IMR-90 (cell line): ENCODE measurements around the gene APOF. TPM values are rescaled to one million over a fixed set of nuclear protein-coding genes. Genes with fewer than 3 reads are reported as not detected.

Source experiments
- ATAC-seq: fragments of 200-7000 bp; cut with Tn5 transposase; 2 replicates; pipeline ENCODE4 v1.9.1; 2020; ENCODE audit warnings: low read depth, mild to moderate bottlenecking, moderate library complexity
- BruUV-seq: library from RNA; stranded (reverse); fragments of 400-500 nt; replicated peaks from 2 replicates; lab custom pipeline; 2021; lab: Mats Ljungman, UMichigan
- CTCF ChIA-PET: fragments of 300-600 bp; formaldehyde crosslinking; extraction: SDS; loops from one replicate; lab custom pipeline; 2021; ENCODE audit warnings: antibody characterized with exemption; lab: Yijun Ruan, JAX
- POLR2A ChIA-PET: fragments of 300-600 bp; sonication (Branson Sonifier 250); formaldehyde crosslinking; loops from one replicate; lab custom pipeline; 2022; ENCODE audit warnings: antibody characterized with exemption; ENCODE audit not compliant: unreplicated experiment; lab: Charles Lee
- DNase-seq: peaks from one replicate; pipeline ENCODE4 v3.0.0; 2013
- H2AFZ ChIP-seq: replicated peaks from 2 replicates; pipeline ENCODE3; 2013; ENCODE audit warnings: low read length, mild to moderate bottlenecking; ENCODE audit not compliant: poor library complexity
- H2AK5ac ChIP-seq: 2 replicates; pipeline ENCODE4 v1.6.1; 2013; ENCODE audit warnings: low read depth, low read length, inconsistent platforms
- H2AK9ac ChIP-seq: replicated peaks from 2 replicates; pipeline ENCODE3; 2013; ENCODE audit warnings: mild to moderate bottlenecking, low read depth, low read length, moderate library complexity; ENCODE audit not compliant: poor library complexity
- H2BK120ac ChIP-seq: 2 replicates; pipeline ENCODE4 v1.6.1; 2013; ENCODE audit warnings: low read depth, low read length, inconsistent platforms
- H2BK15ac ChIP-seq: 3 replicates; pipeline ENCODE4 v1.6.1; 2013; ENCODE audit warnings: low read depth, low read length, inconsistent platforms
- H2BK20ac ChIP-seq: 2 replicates; pipeline ENCODE4 v1.6.1; 2013; ENCODE audit warnings: low read depth, mild to moderate bottlenecking, inconsistent platforms, low read length, moderate library complexity
- H2BK5ac ChIP-seq: 2 replicates; pipeline ENCODE4 v1.6.1; 2013; ENCODE audit warnings: mild to moderate bottlenecking, low read depth, low read length, inconsistent platforms; ENCODE audit not compliant: poor library complexity, severe bottlenecking
- H3K14ac ChIP-seq: replicated peaks from 2 replicates; pipeline ENCODE4 v1.6.1; 2013; ENCODE audit warnings: low read depth, low read length, inconsistent platforms
- H3K18ac ChIP-seq: 2 replicates; pipeline ENCODE4 v1.6.1; 2013; ENCODE audit warnings: low read depth, low read length, control low read depth
- H3K23ac ChIP-seq: 2 replicates; pipeline ENCODE4 v1.6.1; 2013; ENCODE audit warnings: low read depth, low read length, inconsistent platforms
- H3K27ac ChIP-seq: 2 replicates; pipeline ENCODE4 v1.5.1; 2013; ENCODE audit warnings: mild to moderate bottlenecking, control low read depth, low read length; ENCODE audit not compliant: insufficient read depth
- H3K27me3 ChIP-seq: 2 replicates; pipeline ENCODE4 v1.6.1; 2013; ENCODE audit warnings: low read length; ENCODE audit not compliant: control insufficient read depth, insufficient read depth
- H3K36me3 ChIP-seq: 2 replicates; pipeline ENCODE4 v1.6.1; 2013; ENCODE audit warnings: low read length, mixed read lengths; ENCODE audit not compliant: control insufficient read depth, insufficient read depth
- H3K4ac ChIP-seq: 2 replicates; pipeline ENCODE4 v1.6.1; 2013; ENCODE audit warnings: low read depth, low read length, inconsistent platforms
- H3K4me1 ChIP-seq: 2 replicates; pipeline ENCODE4 v1.6.1; 2013; ENCODE audit warnings: low read length, mixed read lengths; ENCODE audit not compliant: control insufficient read depth, insufficient read depth
- H3K4me2 ChIP-seq: 2 replicates; pipeline ENCODE4 v1.6.1; 2013; ENCODE audit warnings: low read depth, mild to moderate bottlenecking, control low read depth, low read length, moderate library complexity
- H3K4me3 ChIP-seq: 2 replicates; pipeline ENCODE4 v1.5.1; 2013; ENCODE audit warnings: low read depth, mild to moderate bottlenecking, control low read depth, low read length, moderate library complexity; ENCODE audit not compliant: insufficient read depth
- H3K56ac ChIP-seq: 2 replicates; pipeline ENCODE4 v1.6.1; 2013; ENCODE audit warnings: low read length, inconsistent platforms; ENCODE audit not compliant: insufficient read depth; ENCODE audit errors: extremely low read depth
- H3K79me1 ChIP-seq, 2 experiments: 2 replicates each; pipeline ENCODE4 v1.6.1; 2013; ENCODE audit warnings: low read length in 2 of 2, inconsistent platforms in 1 of 2, low read depth in 1 of 2
- H3K9ac ChIP-seq: 2 replicates; pipeline ENCODE4 v1.6.1; 2013; ENCODE audit warnings: low read depth, low read length, control low read depth
- H3K9me1 ChIP-seq: 2 replicates; pipeline ENCODE4 v1.6.1; 2013; ENCODE audit warnings: low read length, inconsistent platforms; ENCODE audit not compliant: insufficient read depth
- H3K9me3 ChIP-seq: 2 replicates; pipeline ENCODE4 v1.6.1; 2013; ENCODE audit warnings: low read length; ENCODE audit not compliant: control insufficient read depth, insufficient read depth
- H4K20me1 ChIP-seq: 2 replicates; pipeline ENCODE4 v1.6.1; 2013; ENCODE audit warnings: low read length, inconsistent platforms; ENCODE audit not compliant: insufficient read depth
- H4K5ac ChIP-seq: 2 replicates; pipeline ENCODE4 v1.6.1; 2013; ENCODE audit warnings: mild to moderate bottlenecking, low read depth, low read length, control low read depth
- H4K8ac ChIP-seq, 2 experiments: 2 replicates each; pipeline ENCODE4 v1.6.1; 2013; ENCODE audit warnings: low read depth in 2 of 2, low read length in 2 of 2, control low read depth in 1 of 2, inconsistent platforms in 1 of 2
- H4K91ac ChIP-seq: 2 replicates; pipeline ENCODE4 v1.6.1; 2013; ENCODE audit warnings: low read depth, low read length, inconsistent platforms; ENCODE audit not compliant: insufficient read depth
- BHLHE40 ChIP-seq: fragments of 150-350 bp; IDR thresholded peaks from 2 replicates; pipeline ENCODE4 v1.6.1; 2016; ENCODE audit warnings: mild to moderate bottlenecking, low read depth, low read length
- CEBPB ChIP-seq: IDR thresholded peaks from 2 replicates; pipeline ENCODE4 v1.6.1; 2012; ENCODE audit warnings: low read depth, low read length, improper control_type of control experiment
- CHD1 ChIP-seq: IDR thresholded peaks from 2 replicates; pipeline ENCODE4 v1.6.1; 2012; ENCODE audit warnings: low read depth, low read length, improper control_type of control experiment
- FOS ChIP-seq: fragments of 150-350 bp; IDR thresholded peaks from 2 replicates; pipeline ENCODE4 v1.6.1; 2016; ENCODE audit warnings: low read depth, low read length
- MAFK ChIP-seq: IDR thresholded peaks from 2 replicates; pipeline ENCODE4 v1.6.1; 2012; ENCODE audit warnings: low read depth, low read length, improper control_type of control experiment
- MAZ ChIP-seq: IDR thresholded peaks from 2 replicates; pipeline ENCODE4 v1.6.1; 2012; ENCODE audit warnings: low read depth, mild to moderate bottlenecking, low read length, improper control_type of control experiment, moderate library complexity, borderline replicate concordance
- MXI1 ChIP-seq: IDR thresholded peaks from 2 replicates; pipeline ENCODE4 v1.6.1; 2012; ENCODE audit warnings: low read depth, mild to moderate bottlenecking, low read length, moderate library complexity, borderline replicate concordance
- NFE2L2 ChIP-seq: fragments of 150-350 bp; IDR thresholded peaks from 2 replicates; pipeline ENCODE4 v1.6.1; 2016; ENCODE audit warnings: low read depth, mild to moderate bottlenecking, low read length
- POLR2A ChIP-seq: IDR thresholded peaks from 2 replicates; pipeline ENCODE4 v1.6.1; 2012; ENCODE audit warnings: mild to moderate bottlenecking, low read depth, low read length
- RAD21 ChIP-seq: IDR thresholded peaks from 2 replicates; pipeline ENCODE4 v1.6.1; 2012; ENCODE audit warnings: low read length, improper control_type of control experiment
- RCOR1 ChIP-seq: IDR thresholded peaks from 2 replicates; pipeline ENCODE4 v1.6.1; 2012; ENCODE audit warnings: mild to moderate bottlenecking, low read length, improper control_type of control experiment; ENCODE audit not compliant: insufficient replicate concordance
- RFX5 ChIP-seq: IDR thresholded peaks from 2 replicates; pipeline ENCODE4 v1.8.0; 2012; ENCODE audit warnings: low read depth, mild to moderate bottlenecking, low read length, moderate library complexity
- SMC3 ChIP-seq: fragments of 150-350 bp; IDR thresholded peaks from 2 replicates; pipeline ENCODE4 v1.6.1; 2016; ENCODE audit warnings: low read depth, mild to moderate bottlenecking, antibody characterized with exemption, low read length, moderate library complexity
- USF2 ChIP-seq: fragments of 150-350 bp; IDR thresholded peaks from 2 replicates; pipeline ENCODE4 v1.6.1; 2017; ENCODE audit warnings: mild to moderate bottlenecking, antibody characterized with exemption, low read length, low read depth
- WGBS, 2 experiments: methylation state at CpG; one replicate each; pipeline versions ENCODE4 v1.1.5 to v1.1.7; 2013; ENCODE audit warnings: missing lambda C conversion rate in 2 of 2; ENCODE audit not compliant: insufficient read length in 1 of 2; ENCODE audit errors: extremely low coverage in 2 of 2; 5-methylcytosine and 5-hydroxymethylcytosine counted together
- dilution Hi-C: fragments of 300-500 bp; cut with HindIII; formaldehyde crosslinking; loops from one replicate; pipeline ENCODE4 v1.14.3; 2018; ENCODE audit warnings: low sequenced_read_pairs; ENCODE audit not compliant: unreplicated experiment
- in situ Hi-C: fragments of 300-500 bp; cut with MboI; formaldehyde crosslinking; loops from 3 replicates; pipeline ENCODE4 v1.14.3; 2019; ENCODE audit warnings: low sequenced_read_pairs, inconsistent platforms, mixed read lengths
- intact Hi-C: fragments of 100-400 bp; cut with micrococcal nuclease; formaldehyde crosslinking; loops from 2 replicates; pipeline ENCODE4 v1.10.0; 2022
- polyA plus RNA-seq, 3 experiments: library from polyadenylated mRNA; depleted of rRNA; stranded (reverse); fragments of >200 nt; gene quantifications; 2 replicates each; pipeline ENCODE4 v1.2.3, GENCODE V29; 2012; ENCODE audit warnings: low replicate concordance in 1 of 3
- total RNA-seq: library from RNA; depleted of rRNA; stranded (reverse); fragments of >200 nt; gene quantifications from 2 replicates; pipeline ENCODE4 v1.2.3, GENCODE V29; 2012
- TF ChIP-seq, protein P1 (sequence below): conservative IDR thresholded peaks from 2 replicates; pipeline ENCODE4 v1.5.1; 2012; ENCODE audit warnings: mild to moderate bottlenecking, low read depth, low read length, improper control_type of control experiment
- TF ChIP-seq, protein P2 (sequence below): fragments of 150-350 bp; IDR thresholded peaks from 2 replicates; pipeline ENCODE4 v1.6.1; 2016; ENCODE audit warnings: low read depth, mild to moderate bottlenecking, low read length, moderate library complexity, borderline replicate concordance

Gene APOF
- total and polyA plus RNA-seq, 2 of the 4 experiments (the other 2 are of a cell fraction): not detected

GRCh38 chr12:56382611-56383010, 20.0 kb upstream of the APOF start:
- Histone ChIP-seq H3K23ac (no peak overlapping the region), H3K18ac (no peak overlapping the region), H3K4me1 (peaks cover 9% of the 10 kb centered on the region), H4K5ac (no peak overlapping the region), H4K20me1 (no peaks in the 10 kb centered on the region), H2AFZ (no peak overlapping the region), H2AK9ac (no peak overlapping the region), H3K9me3 (no peaks in the 10 kb centered on the region), H2BK120ac (no peak overlapping the region), H3K56ac (no peak overlapping the region), H4K91ac (no peak overlapping the region), H3K79me1 (no peaks in the 10 kb centered on the region), H2BK5ac (no peak overlapping the region), H3K9me1 (no peaks in the 10 kb centered on the region), H3K4ac (no peak overlapping the region), H3K36me3 (no peaks in the 10 kb centered on the region), H2BK15ac (no peak overlapping the region), H3K14ac (no peak overlapping the region), H3K27me3 (peaks cover 9% of the 10 kb centered on the region), H4K8ac (no peak overlapping the region), H3K4me3 (no peak overlapping the region), H3K4me2 (no peak overlapping the region), H3K27ac (no peak overlapping the region), H2AK5ac (no peak overlapping the region), H3K9ac (no peak overlapping the region), H2BK20ac (no peak overlapping the region)
- no peak for TF ChIP-seq RCOR1
- TF ChIP-seq CHD1: no peak
- no peak for TF ChIP-seq RFX5
- no peak for TF ChIP-seq RAD21
- TF ChIP-seq BHLHE40: no peak
- TF ChIP-seq MAFK: no peak
- TF ChIP-seq USF2: no peak
- TF ChIP-seq NFE2L2: no peak
- TF ChIP-seq, protein P1, sequence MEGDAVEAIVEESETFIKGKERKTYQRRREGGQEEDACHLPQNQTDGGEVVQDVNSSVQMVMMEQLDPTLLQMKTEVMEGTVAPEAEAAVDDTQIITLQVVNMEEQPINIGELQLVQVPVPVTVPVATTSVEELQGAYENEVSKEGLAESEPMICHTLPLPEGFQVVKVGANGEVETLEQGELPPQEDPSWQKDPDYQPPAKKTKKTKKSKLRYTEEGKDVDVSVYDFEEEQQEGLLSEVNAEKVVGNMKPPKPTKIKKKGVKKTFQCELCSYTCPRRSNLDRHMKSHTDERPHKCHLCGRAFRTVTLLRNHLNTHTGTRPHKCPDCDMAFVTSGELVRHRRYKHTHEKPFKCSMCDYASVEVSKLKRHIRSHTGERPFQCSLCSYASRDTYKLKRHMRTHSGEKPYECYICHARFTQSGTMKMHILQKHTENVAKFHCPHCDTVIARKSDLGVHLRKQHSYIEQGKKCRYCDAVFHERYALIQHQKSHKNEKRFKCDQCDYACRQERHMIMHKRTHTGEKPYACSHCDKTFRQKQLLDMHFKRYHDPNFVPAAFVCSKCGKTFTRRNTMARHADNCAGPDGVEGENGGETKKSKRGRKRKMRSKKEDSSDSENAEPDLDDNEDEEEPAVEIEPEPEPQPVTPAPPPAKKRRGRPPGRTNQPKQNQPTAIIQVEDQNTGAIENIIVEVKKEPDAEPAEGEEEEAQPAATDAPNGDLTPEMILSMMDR: no peak
- TF ChIP-seq, protein P2, sequence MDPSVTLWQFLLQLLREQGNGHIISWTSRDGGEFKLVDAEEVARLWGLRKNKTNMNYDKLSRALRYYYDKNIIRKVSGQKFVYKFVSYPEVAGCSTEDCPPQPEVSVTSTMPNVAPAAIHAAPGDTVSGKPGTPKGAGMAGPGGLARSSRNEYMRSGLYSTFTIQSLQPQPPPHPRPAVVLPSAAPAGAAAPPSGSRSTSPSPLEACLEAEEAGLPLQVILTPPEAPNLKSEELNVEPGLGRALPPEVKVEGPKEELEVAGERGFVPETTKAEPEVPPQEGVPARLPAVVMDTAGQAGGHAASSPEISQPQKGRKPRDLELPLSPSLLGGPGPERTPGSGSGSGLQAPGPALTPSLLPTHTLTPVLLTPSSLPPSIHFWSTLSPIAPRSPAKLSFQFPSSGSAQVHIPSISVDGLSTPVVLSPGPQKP: no peak
- TF ChIP-seq FOS: no peak
- TF ChIP-seq MXI1: no peak
- TF ChIP-seq MAZ: no peak
- TF ChIP-seq SMC3: no peak
- no peak for TF ChIP-seq CEBPB
- no peak for TF ChIP-seq POLR2A
- intact Hi-C loops: no loop called here
- no peak for DNase-seq
- CTCF ChIA-PET: no interaction called here
- in situ Hi-C loops: no loop called here
- WGBS, 2 experiments: no CpG with 5 or more reads among the region's 16 CpGs
- BruUV-seq: no TSS peak
- ATAC-seq: no peak
- POLR2A ChIA-PET: no interaction called here
- dilution Hi-C loops: no loop called here
